Tibial artery (tissue), 4 donors: Measurements from ENCODE around the gene JMJD7.

Experiments used
- DNase-seq, 2 donors: peaks; one replicate each; pipeline ENCODE4 v3.0.0-alpha.2; 2019
- H3K27ac ChIP-seq, 2 donors: fragments of 200-600 bp; sonication (generic) in 1 of 2; 1 replicate in 1 of 2; 2 replicates in 1 of 2; pipeline ENCODE4 v1.5.1; 2018 to 2019; ENCODE audit warnings: mild to moderate bottlenecking in 1 of 2
- H3K27me3 ChIP-seq, 2 donors: fragments of 200-600 bp; sonication (generic) in 1 of 2; one replicate each; pipeline versions ENCODE4 v1.5.1 to v1.6.0; 2016 to 2019
- H3K36me3 ChIP-seq, 3 donors: fragments of 200-600 bp; sonication (generic) in 2 of 3; one replicate each; pipeline ENCODE4 v1.5.1; 2016 to 2019; ENCODE audit warnings: mild to moderate bottlenecking in 2 of 3
- H3K4me1 ChIP-seq, 4 donors: fragments of 200-600 bp; sonication (generic) in 2 of 4; 1 replicate in 3 of 4; 2 replicates in 1 of 4; pipeline ENCODE4 v1.5.1; 2016 to 2019
- H3K4me3 ChIP-seq, 2 donors: fragments of 200-600 bp; sonication (generic) in 1 of 2; 1 replicate in 1 of 2; 2 replicates in 1 of 2; pipeline ENCODE4 v1.5.1; 2018 to 2019; ENCODE audit warnings: mild to moderate bottlenecking in 2 of 2
- H3K9me3 ChIP-seq, 3 donors: fragments of 200-600 bp; sonication (generic) in 1 of 3; one replicate each; pipeline ENCODE4 v1.5.1; 2016 to 2019
- intact Hi-C: fragments of 100-400 bp; cut with DNase I; formaldehyde crosslinking; loops from one replicate; pipeline ENCODE4 v1.15.0; 2023; ENCODE audit warnings: low total_unique reads
- TF ChIP-seq, protein P1 (sequence below), 2 experiments: fragments of 200-600 bp in 1 of 2; fragments of 450-650 bp in 1 of 2; IDR thresholded peaks; one replicate each; pipeline ENCODE4 v1.5.1; 2017 to 2019; ENCODE audit warnings: antibody characterized with exemption in 2 of 2, mild to moderate bottlenecking in 1 of 2, moderate library complexity in 1 of 2

Gene JMJD7

DNA sequence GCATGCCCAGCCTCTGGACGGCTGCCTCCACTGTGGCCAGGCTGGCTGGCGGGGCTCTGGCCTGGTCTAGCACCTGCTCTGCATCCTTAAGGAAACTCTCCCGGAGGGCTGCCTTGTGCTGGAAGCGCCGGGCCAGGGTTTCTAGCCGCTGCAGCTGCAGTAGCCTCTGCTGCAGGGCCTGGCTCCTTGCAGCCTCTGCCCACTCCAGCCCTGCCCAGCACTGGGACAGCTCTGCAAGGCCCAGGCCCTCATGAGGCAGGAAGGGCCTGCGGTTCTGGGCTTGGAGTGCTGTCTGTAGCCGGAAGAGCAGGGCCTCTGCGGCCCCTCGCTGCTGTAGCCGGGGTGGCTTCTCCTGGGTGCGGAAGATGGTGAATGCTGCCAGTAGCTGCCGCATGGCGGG is 57.9 kb downstream of the JMJD7 start:
- Histone ChIP-seq H3K9me3 (no peaks in the 10 kb centered on the region), H3K36me3 (peaks cover 0 to 3% (median 0%) of the 10 kb centered on the region in 3 donors), H3K27ac (no peak overlapping the region), H3K4me1 (peaks cover 0 to 20% (median 12%) of the 10 kb centered on the region in 4 donors), H3K4me3 (no peak overlapping the region), H3K27me3 (peaks cover 0 to 12% of the 10 kb centered on the region in 2 donors)
- no peak for DNase-seq
- intact Hi-C loops: no loop called here
- TF ChIP-seq, protein P1, sequence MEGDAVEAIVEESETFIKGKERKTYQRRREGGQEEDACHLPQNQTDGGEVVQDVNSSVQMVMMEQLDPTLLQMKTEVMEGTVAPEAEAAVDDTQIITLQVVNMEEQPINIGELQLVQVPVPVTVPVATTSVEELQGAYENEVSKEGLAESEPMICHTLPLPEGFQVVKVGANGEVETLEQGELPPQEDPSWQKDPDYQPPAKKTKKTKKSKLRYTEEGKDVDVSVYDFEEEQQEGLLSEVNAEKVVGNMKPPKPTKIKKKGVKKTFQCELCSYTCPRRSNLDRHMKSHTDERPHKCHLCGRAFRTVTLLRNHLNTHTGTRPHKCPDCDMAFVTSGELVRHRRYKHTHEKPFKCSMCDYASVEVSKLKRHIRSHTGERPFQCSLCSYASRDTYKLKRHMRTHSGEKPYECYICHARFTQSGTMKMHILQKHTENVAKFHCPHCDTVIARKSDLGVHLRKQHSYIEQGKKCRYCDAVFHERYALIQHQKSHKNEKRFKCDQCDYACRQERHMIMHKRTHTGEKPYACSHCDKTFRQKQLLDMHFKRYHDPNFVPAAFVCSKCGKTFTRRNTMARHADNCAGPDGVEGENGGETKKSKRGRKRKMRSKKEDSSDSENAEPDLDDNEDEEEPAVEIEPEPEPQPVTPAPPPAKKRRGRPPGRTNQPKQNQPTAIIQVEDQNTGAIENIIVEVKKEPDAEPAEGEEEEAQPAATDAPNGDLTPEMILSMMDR (IDR thresholded peaks at IDR 0.05): no peak

GRCh38 chr15:41886741-41887140 is 58.8 kb downstream of the JMJD7 start:
- Histone ChIP-seq H3K9me3 (no peaks in the 10 kb centered on the region), H3K27me3 (peaks cover 0 to 8% of the 10 kb centered on the region in 2 donors), H3K4me1 (peaks cover 0 to 16% (median 8%) of the 10 kb centered on the region in 4 donors), H3K27ac (no peak overlapping the region), H3K36me3 (peaks cover 0 to 3% (median 0%) of the 10 kb centered on the region in 3 donors), H3K4me3 (no peak overlapping the region)
- intact Hi-C loops: no loop called here
- TF ChIP-seq, protein P1 (IDR thresholded peaks at IDR 0.05): no peak
- no peak for DNase-seq

GRCh38 chr15:41887161-41887560 is 59.3 kb downstream of the JMJD7 start:
- no peak overlapping the region for H3K27ac ChIP-seq
- no peak overlapping the region for H3K4me3 ChIP-seq
- peaks cover 0 to 3% (median 0%) of the 10 kb centered on the region in 3 donors for H3K36me3 ChIP-seq
- H3K9me3 ChIP-seq: no peaks in the 10 kb centered on the region
- TF ChIP-seq, protein P1 (IDR thresholded peaks at IDR 0.05): no peak
- intact Hi-C loops: no loop called here
- H3K27me3 ChIP-seq: peaks cover 0 to 4% of the 10 kb centered on the region in 2 donors
- no peak for DNase-seq
- H3K4me1 ChIP-seq: peaks cover 0 to 13% (median 3%) of the 10 kb centered on the region in 4 donors
